Stimulated activated CD4-positive, alpha-beta T cell treated with anti-CD3 and anti-CD28 coated beads, Interleukin-1b, Interleukin-23, amount 100 ng/mL, for 24 hours (primary cell): ENCODE data around the gene COPB1.
A peak's percentile ranks its signal among the peaks of the same experiment; 100 is the strongest.

ENCODE experiments used
- DNase-seq, 4 experiments: peaks; one replicate each; pipeline ENCODE4 v3.0.0-alpha.2; 2020; ENCODE audit warnings: low read depth in 4 of 4, low spot score in 1 of 4

COPB1 gene

GRCh38 chr11:14506532-14506931 lies 6.9 kb upstream of the COPB1 start:
- no peak for DNase-seq

- DNase-seq, result no peak
These were observed 3.4 kb upstream of the COPB1 start for GRCh38 chr11:14503023-14503422.

GRCh38 chr11:14502039-14502438 lies 2.4 kb upstream of the COPB1 start:
- DNase-seq, result no peak

GRCh38 chr11:14500181-14500651 lies 605 bp upstream of the COPB1 start:
- no peak for DNase-seq

- peak in 3 of 4 experiments; percentile 13 to 25 (median 20) for DNase-seq
These were observed 442 bp downstream of the COPB1 start for GRCh38 chr11:14499178-14499559.

GRCh38 chr11:14480716-14481115 lies 18.9 kb downstream of the COPB1 start:
- no peak for DNase-seq

GRCh38 chr11:14471127-14471526 lies 28.5 kb downstream of the COPB1 start:
- DNase-seq, result no peak

GRCh38 chr11:14463623-14464022 lies 36.0 kb downstream of the COPB1 start:
- DNase-seq, result no peak

- no peak for DNase-seq
These were observed 39.5 kb downstream of the COPB1 start for GRCh38 chr11:14460147-14460546.

- no peak for DNase-seq
These were observed 41.2 kb downstream of the COPB1 start for GRCh38 chr11:14458377-14458776.

- no peak for DNase-seq
These were observed 43.8 kb downstream of the COPB1 start for GRCh38 chr11:14455648-14456430.

- no peak for DNase-seq
These were observed 44.6 kb downstream of the COPB1 start for GRCh38 chr11:14454861-14455632.

- DNase-seq, result no peak
These were observed 47.8 kb downstream of the COPB1 start for GRCh38 chr11:14451825-14452224.

- no peak for DNase-seq
These were observed 50.3 kb downstream of the COPB1 start for GRCh38 chr11:14449302-14449714.

- no peak for DNase-seq
These were observed 51.4 kb downstream of the COPB1 start for GRCh38 chr11:14448240-14448639.

GRCh38 chr11:14446701-14447169 lies 52.9 kb downstream of the COPB1 start:
- no peak for DNase-seq

- DNase-seq, result no peak
These were observed 53.8 kb downstream of the COPB1 start for GRCh38 chr11:14445542-14446530.

GRCh38 chr11:14444441-14445189 lies 55.0 kb downstream of the COPB1 start:
- no peak for DNase-seq

- no peak for DNase-seq
These were observed 56.0 kb downstream of the COPB1 start for GRCh38 chr11:14443638-14444037.
